ENCODE measurements around the gene MS4A13.
"Not testable (repeated sequence)": the region's sequence is repeated elsewhere in the genome, so short reads cannot be mapped to it uniquely, and the experiment has no call there.

MS4A13 gene

DNA sequence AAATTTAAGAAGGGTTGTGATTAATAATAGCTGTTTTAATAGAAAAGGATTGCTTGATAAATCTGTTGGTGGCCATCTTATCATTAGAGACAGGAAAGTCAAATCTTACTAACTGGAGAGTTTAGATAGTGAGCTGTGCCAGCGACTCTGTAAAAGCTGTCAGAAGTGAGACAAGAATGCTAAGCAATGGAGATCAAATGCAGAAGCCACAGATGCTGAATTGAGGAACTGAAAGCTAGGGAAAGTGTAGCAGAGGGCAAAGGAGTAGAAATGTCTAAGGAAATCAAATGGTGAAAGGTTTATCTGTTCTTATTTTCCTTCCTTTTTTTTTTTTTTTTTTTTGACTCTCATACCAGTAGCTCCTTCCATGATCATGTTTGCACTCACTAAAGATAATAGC, 13.7 kb downstream of the MS4A13 start:
- DNase-seq, result no peak
- intact Hi-C loops (cut with DNase I), result no loop called here

DNA sequence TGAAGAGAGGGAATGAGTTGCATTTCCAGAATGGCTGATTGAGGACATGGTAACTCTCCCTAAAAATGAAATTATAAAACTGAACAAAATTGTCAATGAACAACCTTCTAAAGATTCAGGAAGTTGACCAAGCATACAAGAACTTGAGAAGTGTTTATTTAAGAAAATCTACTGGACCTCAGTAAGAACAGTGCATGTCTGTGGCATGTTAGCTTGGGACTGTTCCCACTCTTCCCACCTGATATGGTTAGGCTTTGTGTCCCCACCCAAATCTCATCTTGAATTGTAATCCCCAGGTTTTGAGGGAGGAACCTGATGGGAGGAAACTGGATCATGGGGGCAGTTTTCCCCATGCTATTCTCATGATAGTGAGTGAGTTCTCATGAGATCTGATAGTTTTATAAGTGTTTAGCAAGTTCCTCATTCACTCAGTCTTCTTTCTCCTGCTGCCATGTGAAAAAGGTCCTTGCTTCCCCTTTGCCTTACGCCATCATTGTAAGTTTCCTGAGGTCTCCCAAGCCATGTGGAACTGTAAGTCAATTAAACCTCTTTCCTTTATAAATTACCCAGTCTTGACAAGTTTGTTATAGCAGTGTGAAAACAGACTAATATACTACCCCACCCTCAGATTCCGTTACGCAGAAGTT, 15.4 kb downstream of the MS4A13 start:
- no peak for DNase-seq
- intact Hi-C loops (cut with DNase I), result no loop called here

DNA sequence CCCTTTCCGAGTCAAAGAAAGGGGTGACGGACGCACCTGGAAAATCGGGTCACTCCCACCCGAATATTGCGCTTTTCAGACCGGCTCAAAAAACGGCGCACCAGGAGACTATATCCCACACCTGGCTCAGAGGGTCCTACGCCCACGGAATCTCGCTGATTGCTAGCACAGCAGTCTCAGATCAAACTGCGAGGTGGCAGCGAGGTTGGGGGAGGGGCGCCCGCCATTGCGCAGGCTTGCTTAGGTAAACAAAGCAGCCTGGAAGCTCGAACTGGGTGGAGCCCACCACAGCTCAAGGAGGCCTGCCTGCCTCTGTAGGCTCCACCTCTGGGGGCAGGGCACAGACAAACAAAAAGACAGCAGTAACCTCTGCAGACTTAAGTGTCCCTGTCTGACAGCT, 17.2 kb downstream of the MS4A13 start:
- intact Hi-C loops (cut with DNase I); DNase-seq: not testable (repeated sequence)

DNA sequence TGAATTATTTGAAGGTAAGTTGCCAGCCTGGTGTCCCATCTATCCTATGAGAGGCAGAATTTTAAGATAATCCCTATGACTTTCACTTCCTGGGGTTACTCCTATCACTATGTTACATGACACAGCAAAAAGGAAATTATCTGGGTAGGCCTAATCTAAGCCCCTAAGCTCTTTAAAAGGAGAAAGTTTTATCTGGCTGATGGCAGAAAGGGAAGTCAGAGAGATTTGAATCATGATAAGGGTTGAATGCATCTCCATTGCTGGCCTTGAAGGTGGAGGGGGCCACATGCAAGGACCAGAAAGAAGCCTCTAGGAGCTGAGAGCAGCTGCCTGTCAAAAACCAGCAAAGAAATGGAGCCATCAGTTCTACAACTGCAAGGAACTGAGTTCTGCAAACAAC, 23.4 kb downstream of the MS4A13 start:
- DNase-seq; intact Hi-C loops (cut with DNase I): not testable (repeated sequence)

DNA sequence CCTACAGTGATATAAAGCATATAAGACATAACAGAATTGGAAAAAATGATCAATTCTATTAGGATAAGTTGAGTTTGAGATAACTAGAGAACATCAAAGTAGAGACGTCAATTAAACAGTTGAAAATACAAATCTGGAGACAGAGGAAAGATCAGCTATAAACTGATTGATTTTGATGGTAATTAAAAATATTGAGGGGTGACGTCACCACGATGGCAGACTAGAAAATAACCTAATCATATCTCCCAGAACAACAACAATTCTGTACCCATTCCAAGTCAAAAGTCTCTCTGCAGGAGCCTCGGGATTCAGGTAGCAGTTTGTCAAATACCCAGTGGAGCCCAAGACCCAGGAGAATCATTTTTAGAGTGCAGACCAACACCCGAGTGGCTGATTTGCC, 28.9 kb downstream of the MS4A13 start:
- DNase-seq, result no peak
- intact Hi-C loops (cut with DNase I), result no loop called here

DNA sequence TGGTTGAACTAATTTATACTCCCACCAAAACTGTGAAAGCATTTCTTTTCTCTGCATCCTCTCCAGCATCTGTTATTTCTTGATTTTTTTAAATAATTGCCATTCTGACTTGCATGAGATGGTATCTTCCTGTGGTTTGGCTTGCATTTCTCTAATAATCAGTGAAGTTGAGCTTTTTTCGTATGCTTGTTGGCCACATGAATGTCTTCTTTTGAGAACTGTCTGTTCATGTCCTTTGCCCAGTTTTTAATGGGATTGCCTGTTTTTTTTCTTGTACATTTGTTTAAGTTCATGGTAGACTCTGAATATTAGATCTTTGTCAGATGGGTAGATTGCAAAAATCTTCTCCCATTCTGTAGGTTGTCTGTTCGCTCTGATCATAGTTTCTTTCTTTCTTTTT, 46.1 kb downstream of the MS4A13 start:
- intact Hi-C loops (cut with DNase I), result no loop called here

DNA sequence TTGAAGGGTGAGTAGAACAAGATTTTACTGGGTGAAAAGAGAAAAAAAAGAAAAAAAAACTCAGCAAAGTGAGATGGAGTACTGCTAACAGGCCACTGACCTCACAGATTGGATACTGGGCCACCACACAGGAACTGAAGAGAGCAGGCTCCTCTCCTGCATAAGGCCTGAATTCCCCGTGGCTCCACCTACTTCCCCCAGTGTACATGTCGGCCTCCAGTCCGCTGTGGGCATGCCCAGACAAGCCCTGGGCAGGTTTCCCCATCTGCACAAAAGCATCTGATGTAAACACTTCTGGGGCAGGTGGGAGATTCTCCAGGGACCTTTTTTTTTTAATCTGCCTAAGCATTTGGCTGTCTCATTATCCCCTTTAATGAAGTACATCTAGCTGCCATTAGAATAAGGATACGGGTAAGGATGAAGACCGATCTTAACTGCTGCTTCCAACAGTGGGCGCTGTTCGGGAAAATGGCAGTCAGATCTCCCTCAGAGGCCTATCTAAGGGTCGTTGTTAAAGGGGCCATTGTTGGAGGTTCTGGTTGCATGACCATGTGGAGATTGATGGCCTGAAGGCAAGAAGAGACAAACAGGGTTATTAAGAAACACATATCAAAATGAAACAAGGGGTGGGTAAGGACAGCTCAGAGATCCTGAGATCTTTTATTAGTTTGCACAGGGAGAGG, 48.5 kb downstream of the MS4A13 start:
- intact Hi-C loops (cut with DNase I), result no loop called here
- DNase-seq, result peak in 1 of 10 donors; percentile 51

More for the DNA sequence above, 46.1 kb downstream of the MS4A13 start:
- DNase-seq, result no peak

DNA sequence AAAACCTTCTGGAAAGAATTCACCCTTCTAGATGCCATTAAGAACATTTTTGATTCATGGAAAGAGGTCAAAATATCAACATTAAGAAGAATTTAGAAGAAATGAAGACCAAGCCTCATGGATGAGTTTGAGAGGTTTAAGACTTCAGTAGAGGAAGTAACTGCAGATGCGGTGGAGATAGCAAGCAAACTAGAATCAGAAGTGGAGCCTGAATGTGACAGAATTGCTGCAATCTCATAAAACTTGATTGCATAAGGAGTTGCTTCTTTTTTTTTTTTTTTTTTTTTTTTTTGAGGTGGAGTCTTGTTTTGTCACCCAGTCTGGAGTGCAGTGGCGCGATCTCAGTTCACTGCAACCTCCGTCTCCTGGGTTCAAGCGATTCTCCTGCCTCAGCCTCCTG, 51.6 kb downstream of the MS4A13 start:
- intact Hi-C loops (cut with DNase I), result no loop called here
- no peak for DNase-seq

DNA sequence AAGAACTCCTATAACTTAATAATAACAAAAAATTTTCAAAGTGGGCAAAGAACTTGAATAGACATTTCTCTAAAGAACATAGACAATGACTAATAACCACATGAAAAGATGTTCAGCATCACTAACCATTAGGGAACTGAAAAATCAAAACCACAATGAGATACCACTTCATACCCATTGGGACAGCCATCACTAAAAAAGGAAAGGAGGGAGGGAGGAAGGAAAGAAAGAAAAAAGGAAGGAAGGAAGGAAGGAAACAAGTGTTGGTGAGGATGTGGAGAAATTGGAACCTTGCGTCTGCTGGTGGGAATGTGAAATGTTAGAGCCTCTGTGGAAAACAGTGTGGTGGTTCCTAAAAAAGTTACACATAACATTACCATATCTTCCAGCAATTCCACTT, 55.8 kb downstream of the MS4A13 start:
- no peak for DNase-seq
- intact Hi-C loops (cut with DNase I), result no loop called here

DNA sequence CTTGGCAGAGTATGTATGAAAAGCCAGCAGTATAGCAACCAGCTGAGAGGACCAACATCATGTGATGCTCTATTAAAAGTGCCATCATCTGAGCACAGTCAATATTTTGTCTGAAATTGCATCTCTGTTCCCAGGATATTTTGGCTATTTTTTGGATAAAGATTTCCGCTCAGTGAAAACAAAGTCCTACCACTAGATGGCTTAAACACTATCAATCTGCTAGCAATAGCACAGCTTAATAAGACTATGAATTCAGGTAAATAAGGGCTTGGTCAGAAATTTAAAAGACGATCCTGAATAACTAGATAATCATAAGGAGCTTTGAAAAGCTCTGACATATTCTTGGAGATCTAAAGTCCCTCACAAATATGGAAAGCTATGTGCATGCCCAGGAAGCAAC, 74.4 kb downstream of the MS4A13 start:
- no peak for DNase-seq
- intact Hi-C loops (cut with DNase I), result no loop called here
